ENCODE results near the gene PPIF.

The PPIF gene

GRCh38 chr10:79347226-79347893 is at the start of gene PPIF:
PPIF (plus strand) TSS chr10:79347469; CDS start chr10:79347549, 80 bp downstream.
- in situ Hi-C loops (cut with MboI; ENCODE audit: low pct_unique_long_range_greater_than_20kb, low sequenced_read_pairs, unreplicated experiment), result no loop called here
- DNase-seq (ENCODE audit: low spot score), result peak; percentile 94
- TF ChIP-seq CTCF (IDR thresholded peaks at IDR 0.05; ENCODE audit: extremely low read depth, insufficient read depth, missing control alignments), result peak; percentile 97

GRCh38 chr10:79298403-79299244 is 48.6 kb upstream of the PPIF start:
- in situ Hi-C loops (cut with MboI; ENCODE audit: low pct_unique_long_range_greater_than_20kb, low sequenced_read_pairs, unreplicated experiment), result no loop called here
- no peak for DNase-seq (ENCODE audit: low spot score)

GRCh38 chr10:79299397-79300241 is 47.6 kb upstream of the PPIF start:
- TF ChIP-seq CTCF (IDR thresholded peaks at IDR 0.05; ENCODE audit: extremely low read depth, insufficient read depth, missing control alignments), result no peak
- DNase-seq (ENCODE audit: low spot score), result no peak
- in situ Hi-C loops (cut with MboI; ENCODE audit: low pct_unique_long_range_greater_than_20kb, low sequenced_read_pairs, unreplicated experiment), result no loop called here

More at GRCh38 chr10:79298403-79299244, 48.6 kb upstream of the PPIF start:
- TF ChIP-seq CTCF (IDR thresholded peaks at IDR 0.05; ENCODE audit: extremely low read depth, insufficient read depth, missing control alignments), result no peak

- no peak for TF ChIP-seq CTCF (IDR thresholded peaks at IDR 0.05; ENCODE audit: extremely low read depth, insufficient read depth, missing control alignments)
- no peak for DNase-seq (ENCODE audit: low spot score)
- in situ Hi-C loops (cut with MboI; ENCODE audit: low pct_unique_long_range_greater_than_20kb, low sequenced_read_pairs, unreplicated experiment), result no loop called here
Observed at GRCh38 chr10:79300711-79301110, 46.6 kb upstream of the PPIF start.

GRCh38 chr10:79301754-79302530 is 45.3 kb upstream of the PPIF start:
- TF ChIP-seq CTCF (IDR thresholded peaks at IDR 0.05; ENCODE audit: extremely low read depth, insufficient read depth, missing control alignments), result no peak
- no peak for DNase-seq (ENCODE audit: low spot score)
- in situ Hi-C loops (cut with MboI; ENCODE audit: low pct_unique_long_range_greater_than_20kb, low sequenced_read_pairs, unreplicated experiment), result no loop called here
